DMS114 treated with DMSO at 0.1 percent for 48 hours (cell line): ENCODE results near the gene NOMO2.
"Not testable (repeated sequence)": the region's sequence is repeated elsewhere in the genome, so short reads cannot be mapped to it uniquely, and the experiment has no call there.

Experiments used
- DNase-seq: peaks from one replicate; lab custom pipeline; 2025; ENCODE audit not compliant: unreplicated experiment; lab: John Stamatoyannopoulos, UW

NOMO2 gene

DNA sequence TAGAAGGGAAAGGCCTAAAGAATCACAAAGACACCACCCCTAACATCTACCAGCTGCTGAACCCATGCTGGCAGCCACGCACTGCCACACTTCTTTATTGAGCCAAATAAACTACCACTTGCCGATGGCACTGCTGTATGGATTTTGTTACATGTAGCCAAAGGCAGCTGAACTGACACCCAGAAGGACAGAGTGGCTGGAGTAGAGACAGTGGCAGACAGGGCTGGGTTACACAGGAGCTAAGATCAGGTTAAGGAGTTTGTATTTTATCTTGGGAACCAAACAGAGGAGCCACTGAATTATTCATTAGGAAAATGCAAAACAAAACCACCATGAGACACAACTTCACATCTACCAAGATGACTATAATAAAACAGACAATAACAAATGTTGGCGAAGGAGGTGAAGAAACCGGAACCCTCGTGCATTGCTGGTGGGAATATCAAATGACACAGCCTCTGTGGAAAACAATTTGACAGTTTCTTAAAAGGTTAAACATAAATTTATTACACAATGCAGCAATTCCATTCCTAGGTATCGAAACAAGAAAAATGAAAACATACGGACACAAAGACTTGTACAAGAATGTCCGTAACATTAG is 35.9 kb downstream of the NOMO2 start:
- not testable (repeated sequence) for DNase-seq

DNA sequence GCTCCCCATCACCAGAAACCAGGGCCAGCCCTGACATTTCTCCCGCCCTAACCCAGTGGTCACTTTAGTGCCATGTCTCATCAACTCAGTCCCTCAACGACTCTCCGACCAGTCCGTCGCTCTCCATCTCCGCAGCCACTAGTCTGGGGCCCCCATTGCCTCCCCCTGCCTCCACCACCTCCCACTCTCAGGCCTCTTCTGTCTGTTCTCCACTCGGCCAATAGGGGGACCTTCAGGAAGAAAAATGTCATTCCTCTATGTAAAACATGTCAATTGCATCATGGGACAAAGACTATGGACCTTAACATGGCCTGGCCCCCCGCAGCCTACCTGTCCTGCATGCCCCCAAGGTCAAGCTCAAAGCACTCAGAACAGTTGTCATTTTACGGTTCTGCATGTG is 39.3 kb downstream of the NOMO2 start:
- DNase-seq, result not testable (repeated sequence)

DNA sequence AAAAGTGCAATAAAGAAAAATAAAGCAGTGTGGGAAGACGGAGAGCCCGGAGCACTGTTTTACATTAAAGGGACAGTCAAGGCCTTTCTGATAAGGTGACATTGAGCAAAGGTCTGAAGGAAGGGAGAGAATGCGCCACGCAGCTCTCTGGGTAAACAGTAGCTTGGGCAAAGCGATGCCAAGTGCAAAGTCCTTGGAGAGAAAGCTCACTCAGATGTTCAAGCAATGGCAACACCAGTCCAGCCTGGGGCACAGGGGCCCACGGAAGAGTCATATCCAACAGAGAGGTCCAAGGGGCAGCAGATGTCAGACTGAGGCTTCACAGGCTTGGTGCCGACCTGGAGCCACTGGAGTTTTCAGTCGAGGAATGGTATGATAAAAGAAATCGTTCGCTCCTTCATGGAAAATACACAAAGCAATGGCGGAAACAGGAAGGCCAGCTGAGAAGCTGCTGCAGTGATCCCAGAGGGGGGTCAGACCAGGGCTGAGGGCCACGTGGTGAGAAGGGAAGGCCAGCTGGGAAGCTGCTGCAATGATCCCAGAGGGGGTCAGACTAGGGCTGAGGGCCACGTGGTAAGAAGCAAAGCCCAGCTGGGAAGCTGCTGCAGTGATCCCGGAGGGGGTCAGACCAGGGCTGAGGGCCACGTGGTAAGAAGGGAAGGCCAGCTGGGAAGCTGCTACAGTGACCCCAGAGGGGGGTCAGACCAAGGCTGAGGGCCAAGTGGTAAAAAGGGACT is 40.3 kb downstream of the NOMO2 start:
- DNase-seq, result not testable (repeated sequence)

DNA sequence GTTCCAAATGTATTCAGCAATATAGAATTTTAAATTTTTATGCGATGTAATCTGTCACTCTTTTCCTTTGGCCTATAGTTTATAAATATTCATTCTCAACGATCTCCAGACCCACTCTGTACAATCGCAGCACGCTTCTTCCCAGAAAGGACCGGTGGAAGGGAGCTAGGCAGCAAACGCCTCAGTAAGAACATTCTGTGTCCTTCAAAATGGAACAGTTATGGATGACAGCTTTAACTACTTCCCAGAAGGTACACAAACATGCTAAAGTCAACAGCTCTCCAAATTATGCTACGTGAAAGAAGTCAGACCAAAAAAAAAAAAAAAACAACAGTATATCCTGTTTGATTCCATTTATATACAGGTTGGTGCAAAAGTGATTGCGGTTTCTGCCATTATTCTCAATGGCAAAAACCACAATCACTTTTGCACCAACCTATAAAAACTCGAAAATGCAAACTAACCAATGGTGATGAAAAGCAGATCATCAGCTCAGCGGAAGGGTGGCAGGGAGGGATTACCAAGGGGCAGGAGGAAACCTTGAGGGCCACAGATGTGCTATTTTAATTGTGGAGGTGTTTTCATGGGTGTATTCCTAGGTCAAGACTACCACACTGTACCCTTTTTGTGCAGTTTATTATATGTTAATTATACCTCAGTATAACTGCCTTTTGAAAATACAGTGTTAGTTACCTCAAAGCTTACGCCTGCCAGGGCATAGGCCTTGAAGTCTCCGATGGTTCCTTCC is 43.2 kb downstream of the NOMO2 start:
- DNase-seq, result not testable (repeated sequence)

DNA sequence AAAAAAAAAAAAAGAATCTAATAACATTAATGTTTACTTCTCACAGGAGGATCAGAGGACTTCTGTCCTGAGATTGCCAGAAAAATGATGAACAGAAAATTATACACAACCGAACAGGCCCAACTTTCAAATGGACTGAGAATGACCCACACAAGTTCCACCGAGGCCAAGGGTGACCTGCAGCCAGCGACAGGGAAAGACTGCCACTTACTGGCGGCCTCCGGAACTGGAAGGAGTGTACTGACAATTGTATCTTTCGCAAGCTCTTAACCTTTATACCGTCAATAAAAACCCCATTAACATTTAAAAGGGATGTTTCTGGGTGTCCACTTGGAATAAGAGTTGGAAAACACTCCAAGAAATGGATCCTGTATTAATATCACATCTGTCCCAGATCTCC is 63.5 kb downstream of the NOMO2 start:
- DNase-seq, result not testable (repeated sequence)

DNA sequence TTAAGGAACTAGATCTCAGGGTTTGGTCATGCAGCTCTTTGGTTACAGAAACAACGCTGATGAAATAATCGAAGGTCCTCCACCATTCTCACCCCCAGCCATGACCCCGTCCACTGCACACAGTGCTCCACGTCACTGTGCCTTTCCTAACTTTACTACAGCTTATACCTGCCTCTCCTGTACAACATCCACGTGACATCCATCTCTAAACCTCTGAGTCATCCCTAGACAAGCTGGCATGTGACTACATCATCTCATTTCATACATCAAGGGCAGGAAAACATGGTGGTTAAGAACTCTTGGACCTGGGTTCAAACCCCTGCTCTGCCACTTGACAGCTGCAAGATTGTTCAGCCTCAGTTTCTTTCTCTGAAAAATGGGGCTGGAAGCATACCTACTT is 64.9 kb downstream of the NOMO2 start:
- not testable (repeated sequence) for DNase-seq

DNA sequence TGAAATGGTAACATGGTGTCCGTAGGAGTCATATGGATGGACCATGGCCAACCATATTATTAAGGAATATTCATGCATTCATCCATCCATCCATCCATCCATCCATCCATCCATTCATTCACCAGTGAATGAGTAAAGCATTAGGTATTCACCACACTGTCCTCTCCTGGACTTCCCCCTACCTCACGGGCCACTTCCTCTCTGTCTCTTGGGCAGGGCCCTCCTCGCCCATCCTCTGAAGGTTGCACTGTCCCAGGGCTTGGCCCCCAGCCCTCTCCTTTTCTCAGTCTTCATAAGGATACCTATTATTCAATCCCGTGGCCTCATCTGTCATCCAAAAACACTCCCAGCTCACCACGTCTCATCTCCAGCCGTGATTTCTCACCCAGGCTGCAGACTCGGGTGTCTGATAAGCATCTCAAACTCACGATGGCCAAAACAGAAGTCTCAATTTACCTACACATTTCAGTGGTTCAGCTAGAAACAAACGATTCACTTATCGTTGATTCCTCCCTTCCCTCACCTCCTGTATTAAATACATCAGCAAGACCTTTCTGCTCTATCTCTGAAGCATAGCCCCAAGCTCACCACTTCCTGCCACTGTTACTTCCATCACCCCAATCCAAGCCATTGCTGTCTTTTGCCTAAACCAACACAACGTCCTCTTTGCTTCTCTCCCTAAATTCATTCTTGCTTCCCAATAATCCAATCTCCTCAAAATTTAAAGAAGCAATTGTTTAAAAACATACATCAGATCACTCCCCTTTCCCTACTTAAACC is 69.6 kb downstream of the NOMO2 start:
- DNase-seq, result not testable (repeated sequence)

DNA sequence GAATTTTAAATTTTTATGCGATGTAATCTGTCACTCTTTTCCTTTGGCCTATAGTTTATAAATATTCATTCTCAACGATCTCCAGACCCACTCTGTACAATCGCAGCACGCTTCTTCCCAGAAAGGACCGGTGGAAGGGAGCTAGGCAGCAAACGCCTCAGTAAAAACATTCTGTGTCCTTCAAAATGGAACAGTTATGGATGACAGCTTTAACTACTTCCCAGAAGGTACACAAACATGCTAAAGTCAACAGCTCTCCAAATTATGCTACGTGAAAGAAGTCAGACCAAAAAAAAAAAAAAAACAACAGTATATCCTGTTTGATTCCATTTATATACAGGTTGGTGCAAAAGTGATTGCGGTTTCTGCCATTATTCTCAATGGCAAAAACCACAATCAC is 125.9 kb downstream of the NOMO2 start:
- DNase-seq, result not testable (repeated sequence)

DNA sequence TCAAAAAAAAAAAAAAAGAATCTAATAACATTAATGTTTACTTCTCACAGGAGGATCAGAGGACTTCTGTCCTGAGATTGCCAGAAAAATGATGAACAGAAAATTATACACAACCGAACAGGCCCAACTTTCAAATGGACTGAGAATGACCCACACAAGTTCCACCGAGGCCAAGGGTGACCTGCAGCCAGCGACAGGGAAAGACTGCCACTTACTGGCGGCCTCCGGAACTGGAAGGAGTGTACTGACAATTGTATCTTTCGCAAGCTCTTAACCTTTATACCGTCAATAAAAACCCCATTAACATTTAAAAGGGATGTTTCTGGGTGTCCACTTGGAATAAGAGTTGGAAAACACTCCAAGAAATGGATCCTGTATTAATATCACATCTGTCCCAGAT is 146.1 kb downstream of the NOMO2 start:
- DNase-seq, result not testable (repeated sequence)

DNA sequence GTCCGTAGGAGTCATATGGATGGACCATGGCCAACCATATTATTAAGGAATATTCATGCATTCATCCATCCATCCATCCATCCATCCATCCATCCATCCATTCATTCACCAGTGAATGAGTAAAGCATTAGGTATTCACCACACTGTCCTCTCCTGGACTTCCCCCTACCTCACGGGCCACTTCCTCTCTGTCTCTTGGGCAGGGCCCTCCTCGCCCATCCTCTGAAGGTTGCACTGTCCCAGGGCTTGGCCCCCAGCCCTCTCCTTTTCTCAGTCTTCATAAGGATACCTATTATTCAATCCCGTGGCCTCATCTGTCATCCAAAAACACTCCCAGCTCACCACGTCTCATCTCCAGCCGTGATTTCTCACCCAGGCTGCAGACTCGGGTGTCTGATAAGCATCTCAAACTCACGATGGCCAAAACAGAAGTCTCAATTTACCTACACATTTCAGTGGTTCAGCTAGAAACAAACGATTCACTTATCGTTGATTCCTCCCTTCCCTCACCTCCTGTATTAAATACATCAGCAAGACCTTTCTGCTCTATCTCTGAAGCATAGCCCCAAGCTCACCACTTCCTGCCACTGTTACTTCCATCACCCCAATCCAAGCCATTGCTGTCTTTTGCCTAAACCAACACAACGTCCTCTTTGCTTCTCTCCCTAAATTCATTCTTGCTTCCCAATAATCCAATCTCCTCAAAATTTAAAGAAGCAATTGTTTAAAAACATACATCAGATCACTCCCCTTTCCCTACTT is 152.2 kb downstream of the NOMO2 start:
- not testable (repeated sequence) for DNase-seq

DNA sequence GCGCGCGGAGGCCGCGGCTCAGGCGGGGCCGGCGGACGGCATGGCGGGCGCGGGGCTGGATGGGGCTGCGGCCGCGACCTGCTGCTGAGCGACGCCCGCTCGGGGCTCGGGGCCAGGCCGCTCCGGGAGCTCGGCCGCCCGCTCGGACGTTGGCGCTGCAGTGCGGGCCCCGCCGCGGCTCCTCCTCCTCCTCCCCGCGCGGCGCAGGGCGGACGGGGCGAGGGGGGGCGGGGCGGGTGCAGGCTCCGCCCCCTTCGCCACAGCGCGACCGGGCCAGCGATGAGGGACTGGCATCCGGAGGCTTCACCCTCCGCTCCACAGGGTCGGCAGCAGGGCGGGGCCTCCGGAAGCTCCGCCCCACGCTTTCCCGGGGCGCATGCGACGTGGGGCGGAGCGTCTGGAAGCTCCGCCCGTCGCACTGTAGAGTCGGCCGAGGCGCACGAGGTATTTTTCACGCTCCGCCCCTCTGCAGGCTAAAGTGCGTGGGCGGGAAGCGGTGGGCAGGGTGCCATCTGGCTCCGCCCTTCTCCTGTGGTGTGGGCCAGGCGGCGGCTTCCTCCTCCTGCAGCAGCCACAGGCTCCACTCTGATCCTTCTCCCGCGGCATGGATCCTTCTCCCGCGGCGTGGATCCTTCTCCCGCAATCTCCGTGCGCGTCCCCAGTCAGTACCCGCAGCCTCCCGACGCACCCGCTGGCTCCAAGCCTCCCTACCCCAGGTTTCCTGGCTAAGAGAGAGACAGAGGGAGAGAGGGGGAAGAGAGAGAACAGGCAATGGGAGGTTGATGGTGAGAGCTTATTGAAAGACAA is 159.8 kb downstream of the NOMO2 start:
- not testable (repeated sequence) for DNase-seq

DNA sequence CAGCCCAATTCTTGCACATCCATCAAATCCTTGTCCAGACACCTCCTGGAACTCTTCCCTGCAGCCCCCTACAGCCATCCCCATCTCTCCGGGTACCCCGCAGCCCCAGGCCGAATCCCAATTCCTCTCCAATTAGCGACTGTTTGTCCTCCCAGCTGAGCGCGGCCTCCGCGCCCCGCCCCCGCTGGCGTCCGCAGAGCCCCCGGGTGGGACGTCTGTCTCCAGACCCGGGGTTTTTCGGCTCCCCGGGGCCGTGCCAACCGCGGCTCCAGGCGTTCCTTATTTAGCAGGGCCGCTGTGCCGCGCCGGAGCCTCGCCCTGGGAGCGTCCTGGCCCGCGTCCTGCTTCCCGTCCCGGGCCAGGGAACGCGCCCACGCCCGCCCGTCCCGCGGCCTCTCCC is 160.7 kb downstream of the NOMO2 start:
- not testable (repeated sequence) for DNase-seq

DNA sequence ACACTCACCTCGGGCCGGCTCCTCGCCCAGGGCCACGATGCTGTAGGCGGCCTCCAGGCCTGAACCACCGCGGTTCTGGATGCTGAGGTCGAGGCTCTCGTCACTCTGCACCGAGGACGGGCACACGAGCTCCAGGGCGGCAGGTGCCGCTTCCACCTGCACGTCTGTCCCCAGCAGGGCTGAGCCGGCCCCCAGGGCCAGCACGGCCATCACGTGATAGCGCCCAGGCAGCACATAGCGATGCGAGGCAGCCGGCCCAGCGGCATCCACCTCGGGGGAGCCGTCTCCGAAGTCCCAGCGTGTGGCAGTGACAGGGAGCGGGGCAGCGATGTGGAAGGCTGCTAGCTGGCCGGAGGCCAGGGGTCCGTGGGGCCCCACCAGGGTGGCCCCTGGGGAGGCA is 167.5 kb downstream of the NOMO2 start:
- DNase-seq, result not testable (repeated sequence)

DNA sequence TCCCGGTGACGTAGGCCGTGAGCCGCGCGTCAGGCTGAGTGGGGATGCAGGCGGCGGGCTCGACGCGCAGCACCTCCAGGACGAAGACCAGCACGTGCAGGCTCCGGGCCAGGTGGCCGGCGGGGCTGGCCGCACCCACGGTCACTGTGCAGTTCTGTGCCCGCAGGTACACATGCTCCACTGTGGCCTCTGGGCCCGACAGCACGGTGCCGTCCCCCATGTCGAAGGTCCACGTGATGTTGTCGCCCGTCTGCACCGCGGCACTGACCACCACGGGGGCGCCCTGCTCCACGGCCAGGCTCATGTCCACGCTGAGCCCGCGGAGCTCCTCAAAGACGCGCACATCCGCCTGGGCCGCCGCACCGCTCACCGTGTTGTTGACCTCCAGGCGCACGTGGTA is 174.1 kb downstream of the NOMO2 start:
- not testable (repeated sequence) for DNase-seq

DNA sequence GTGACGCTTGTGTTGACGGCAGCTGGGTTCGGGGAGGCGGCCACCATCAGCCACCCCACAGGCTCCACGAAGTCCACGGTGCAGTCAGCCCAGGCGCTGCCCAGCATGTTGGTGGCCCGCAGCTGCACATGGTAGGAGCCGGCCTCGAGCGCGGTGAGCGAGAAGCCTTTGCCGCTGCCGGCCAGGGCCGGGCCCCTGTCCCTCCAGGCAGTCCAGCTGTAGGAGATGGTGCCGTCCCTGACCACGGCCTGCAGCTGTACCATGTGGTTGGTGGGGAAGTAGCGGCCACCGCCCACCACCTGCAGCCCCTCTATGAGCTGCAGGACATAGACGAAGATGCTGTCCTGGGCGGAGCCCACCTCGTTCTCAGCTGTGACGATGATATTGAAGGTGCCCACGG is 175.4 kb downstream of the NOMO2 start:
- not testable (repeated sequence) for DNase-seq

DNA sequence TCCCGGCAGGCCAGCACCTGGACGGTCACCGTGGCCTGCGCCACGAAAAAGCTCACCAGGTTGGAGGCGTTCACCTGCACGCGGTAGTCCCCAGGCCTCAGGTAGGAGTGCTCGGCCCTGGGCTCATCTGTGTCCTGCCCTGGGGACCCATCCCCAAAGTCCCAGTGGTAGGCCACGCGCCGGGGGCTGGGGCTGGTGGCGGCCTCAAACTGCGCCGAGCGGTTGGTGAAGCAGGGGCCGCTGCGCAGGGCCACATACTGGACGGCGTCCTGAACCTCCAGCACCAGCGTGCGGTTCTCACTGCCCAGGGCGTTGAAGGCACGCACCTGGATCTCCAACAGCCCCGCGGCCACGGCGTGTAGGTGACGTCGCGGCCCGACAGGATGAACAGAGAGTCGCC is 176.6 kb downstream of the NOMO2 start:
- not testable (repeated sequence) for DNase-seq

DNA sequence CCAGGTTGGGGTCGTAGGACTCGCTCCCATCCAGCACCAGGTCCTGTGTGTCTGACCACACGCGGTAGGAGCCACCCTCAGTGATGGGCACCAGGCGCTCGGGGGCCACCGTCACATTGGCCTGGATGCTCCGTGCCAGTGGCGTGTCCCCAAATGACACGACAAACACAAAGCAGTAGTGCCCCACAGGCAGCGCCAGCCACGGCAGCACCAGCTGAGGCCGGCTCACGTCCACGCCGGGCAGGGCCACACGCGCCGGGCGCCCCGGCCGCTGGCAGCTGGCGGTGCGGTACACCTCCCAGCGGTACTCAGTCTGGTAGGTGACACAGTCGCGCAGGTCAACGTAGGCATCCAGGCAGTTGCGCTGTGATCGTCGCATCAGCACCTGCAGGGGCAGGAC is 177.0 kb downstream of the NOMO2 start:
- DNase-seq, result not testable (repeated sequence)

DNA sequence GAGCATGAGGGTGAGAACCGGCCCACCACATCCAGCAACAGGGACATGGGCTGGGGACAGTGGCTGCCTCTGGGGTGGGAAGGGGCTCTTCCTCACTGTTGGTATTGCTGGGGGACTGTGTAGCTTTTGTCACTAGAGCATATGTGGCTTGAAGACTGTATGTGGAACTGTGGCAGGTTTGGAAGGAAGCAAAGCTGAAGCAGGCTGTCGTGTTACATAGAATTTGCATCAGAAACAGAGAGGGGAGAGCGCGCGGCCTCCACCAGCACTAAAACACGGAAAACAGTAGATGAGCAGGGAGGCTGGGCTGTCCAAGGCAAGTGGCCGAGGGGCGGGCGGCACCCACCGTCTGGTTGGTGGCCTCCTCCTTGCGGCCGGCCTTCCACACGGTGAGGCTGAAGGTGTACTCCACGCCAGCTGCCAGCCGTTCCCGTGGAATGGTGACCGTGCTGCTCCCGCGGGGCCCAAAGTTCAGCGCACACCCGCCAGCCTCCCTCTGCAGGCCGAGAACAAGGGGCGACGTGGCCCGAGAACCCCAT is 177.7 kb downstream of the NOMO2 start:
- DNase-seq, result not testable (repeated sequence)

DNA sequence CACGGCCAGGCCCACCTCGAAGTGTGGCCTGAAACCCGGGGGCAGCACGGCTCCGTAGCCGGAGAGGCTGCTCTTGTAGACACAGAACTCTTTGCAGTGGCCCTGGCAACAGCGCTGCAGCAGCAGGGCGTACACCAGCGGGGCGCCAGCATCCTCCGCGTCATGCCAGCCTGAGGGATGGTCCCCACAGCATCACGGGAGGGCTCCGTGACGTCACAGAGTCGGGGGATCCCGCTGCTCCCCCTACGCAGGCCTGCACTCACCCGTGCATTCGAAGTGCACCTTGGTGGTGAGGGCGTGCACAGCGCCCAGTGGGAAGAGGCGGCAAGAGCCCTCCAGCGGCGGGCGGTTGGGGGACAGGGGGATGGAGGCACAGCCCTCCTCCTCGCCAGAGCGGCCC is 179.2 kb downstream of the NOMO2 start:
- DNase-seq, result not testable (repeated sequence)
